AG04449 (cell line): Measurements from ENCODE around the gene WWC1.
"Not testable (repeated sequence)": the region's sequence is repeated elsewhere in the genome, so short reads cannot be mapped to it uniquely, and the experiment has no call there.

Source experiments
- CTCF ChIA-PET: fragments of 350-600 bp; formaldehyde crosslinking; extraction: SDS; loops from one replicate; lab custom pipeline; 2021; ENCODE audit warnings: antibody characterized with exemption; lab: Yijun Ruan, JAX
- POLR2A ChIA-PET: fragments of 400-600, 350-600 bp; formaldehyde crosslinking; extraction: SDS; loops from one replicate; lab custom pipeline; 2020; ENCODE audit warnings: antibody characterized with exemption, inconsistent platforms; lab: Yijun Ruan, JAX
- DNase-seq: peaks from one replicate; pipeline ENCODE4 v3.0.0-alpha.2; 2010; ENCODE audit warnings: low read depth, low spot score
- H3K4me3 ChIP-seq: 2 replicates; pipeline ENCODE4 v1.5.1; 2011; ENCODE audit warnings: low read depth, mild to moderate bottlenecking, control low read depth, low read length
- TF ChIP-seq, protein P1 (sequence below): IDR thresholded peaks from one replicate; pipeline ENCODE4 v1.5.1; 2011; ENCODE audit warnings: mild to moderate bottlenecking, moderate library complexity, low read length, control low read depth, inconsistent platforms; ENCODE audit not compliant: insufficient read depth; ENCODE audit errors: missing control alignments

WWC1 gene

GRCh38 chr5:168308976-168309598 is 17.6 kb downstream of the WWC1 start:
- TF ChIP-seq, protein P1, sequence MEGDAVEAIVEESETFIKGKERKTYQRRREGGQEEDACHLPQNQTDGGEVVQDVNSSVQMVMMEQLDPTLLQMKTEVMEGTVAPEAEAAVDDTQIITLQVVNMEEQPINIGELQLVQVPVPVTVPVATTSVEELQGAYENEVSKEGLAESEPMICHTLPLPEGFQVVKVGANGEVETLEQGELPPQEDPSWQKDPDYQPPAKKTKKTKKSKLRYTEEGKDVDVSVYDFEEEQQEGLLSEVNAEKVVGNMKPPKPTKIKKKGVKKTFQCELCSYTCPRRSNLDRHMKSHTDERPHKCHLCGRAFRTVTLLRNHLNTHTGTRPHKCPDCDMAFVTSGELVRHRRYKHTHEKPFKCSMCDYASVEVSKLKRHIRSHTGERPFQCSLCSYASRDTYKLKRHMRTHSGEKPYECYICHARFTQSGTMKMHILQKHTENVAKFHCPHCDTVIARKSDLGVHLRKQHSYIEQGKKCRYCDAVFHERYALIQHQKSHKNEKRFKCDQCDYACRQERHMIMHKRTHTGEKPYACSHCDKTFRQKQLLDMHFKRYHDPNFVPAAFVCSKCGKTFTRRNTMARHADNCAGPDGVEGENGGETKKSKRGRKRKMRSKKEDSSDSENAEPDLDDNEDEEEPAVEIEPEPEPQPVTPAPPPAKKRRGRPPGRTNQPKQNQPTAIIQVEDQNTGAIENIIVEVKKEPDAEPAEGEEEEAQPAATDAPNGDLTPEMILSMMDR = no peak
- H3K4me3 ChIP-seq = no peak overlapping the region
- no peak for DNase-seq
- ChIA-PET CTCF (interaction anchor here (1.0 to 1.1 kb wide), 2 partner anchors 13 to 17 kb away, joined by 3 to 6 read pairs; partner anchors contain the start of gene WWC1), POLR2A (no interaction called here)

DNA sequence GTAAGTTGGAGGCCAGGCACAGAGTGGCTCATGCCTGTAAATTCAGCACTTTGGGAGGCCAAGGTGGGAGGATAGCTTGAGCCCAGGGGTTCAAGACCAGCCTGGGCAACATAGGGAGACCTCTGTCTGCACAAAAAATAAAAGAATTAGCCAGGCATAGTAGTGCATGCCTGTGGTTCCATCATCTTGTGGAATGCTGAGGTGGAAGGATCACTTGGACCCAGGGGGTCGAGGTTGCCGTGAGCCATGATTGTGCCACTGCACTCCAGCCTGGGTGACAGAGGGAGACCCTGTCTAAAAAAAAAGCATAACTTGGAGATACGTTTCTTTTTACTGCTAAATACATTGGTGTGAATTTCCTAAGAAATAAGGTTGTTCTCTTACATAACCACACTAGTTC is 19.1 kb downstream of the WWC1 start:
- CTCF ChIA-PET = interaction anchor here (4.0 kb wide), 1 partner anchor 15 kb away, joined by 14 read pairs; no protein-coding TSS in a partner anchor
- DNase-seq, POLR2A ChIA-PET, H3K4me3 ChIP-seq: not testable (repeated sequence)

- no peak for DNase-seq
- CTCF ChIA-PET = interaction anchor here (4.0 kb wide), 1 partner anchor 15 kb away, joined by 14 read pairs; no protein-coding TSS in a partner anchor
- TF ChIP-seq, protein P1 = no peak
- H3K4me3 ChIP-seq = no peak overlapping the region
- POLR2A ChIA-PET = no interaction called here
Measured at GRCh38 chr5:168311061-168311566, 19.7 kb downstream of the WWC1 start.

DNA sequence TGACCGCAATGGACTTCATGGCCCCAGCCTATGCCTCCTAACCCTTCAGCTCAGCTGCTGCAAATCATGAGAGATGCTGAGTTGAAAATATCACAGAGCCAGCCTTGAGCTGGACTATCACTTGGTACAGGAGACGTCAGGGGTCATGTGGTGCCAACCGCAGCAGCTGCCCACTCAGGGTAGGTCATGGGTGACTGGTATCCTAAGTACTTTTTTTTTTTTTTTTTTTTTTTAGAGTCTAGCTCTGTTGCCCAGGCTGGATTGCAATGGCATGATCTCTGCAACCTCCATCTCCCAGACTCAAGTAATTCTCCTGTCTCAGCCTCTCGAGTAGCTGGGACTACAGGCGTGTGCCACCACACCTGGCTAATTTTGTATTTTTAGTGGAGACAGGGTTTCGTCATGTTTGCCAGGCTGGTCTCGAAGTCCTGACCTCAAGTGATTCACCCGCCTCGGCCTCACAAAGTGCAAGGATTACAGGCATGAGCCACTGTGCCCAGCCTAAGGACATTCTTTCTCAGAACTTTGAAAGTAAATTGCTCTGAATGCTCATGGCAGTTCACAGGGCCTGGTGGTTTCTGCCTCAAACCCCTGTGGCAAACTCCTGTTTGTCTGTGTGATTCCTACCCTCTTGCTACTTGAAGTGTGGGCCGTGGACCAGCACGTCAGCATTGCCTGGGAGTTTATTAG is 21.3 kb downstream of the WWC1 start:
- POLR2A ChIA-PET = no interaction called here
- no peak overlapping the region for H3K4me3 ChIP-seq
- CTCF ChIA-PET = interaction anchor here (0.6 to 4.0 kb wide), 2 partner anchors 17 to 169 kb away, joined by 4 to 14 read pairs; no protein-coding TSS in a partner anchor
- TF ChIP-seq, protein P1 = no peak
- DNase-seq = no peak

- no peak overlapping the region for H3K4me3 ChIP-seq
- TF ChIP-seq, protein P1 = no peak
- no peak for DNase-seq
- POLR2A ChIA-PET = no interaction called here
- CTCF ChIA-PET = interaction anchor here (0.7 to 4.0 kb wide), 2 partner anchors 18 to 21 kb away, joined by 3 to 14 read pairs; no protein-coding TSS in a partner anchor
Measured at GRCh38 chr5:168313596-168314204, 22.3 kb downstream of the WWC1 start.

DNA sequence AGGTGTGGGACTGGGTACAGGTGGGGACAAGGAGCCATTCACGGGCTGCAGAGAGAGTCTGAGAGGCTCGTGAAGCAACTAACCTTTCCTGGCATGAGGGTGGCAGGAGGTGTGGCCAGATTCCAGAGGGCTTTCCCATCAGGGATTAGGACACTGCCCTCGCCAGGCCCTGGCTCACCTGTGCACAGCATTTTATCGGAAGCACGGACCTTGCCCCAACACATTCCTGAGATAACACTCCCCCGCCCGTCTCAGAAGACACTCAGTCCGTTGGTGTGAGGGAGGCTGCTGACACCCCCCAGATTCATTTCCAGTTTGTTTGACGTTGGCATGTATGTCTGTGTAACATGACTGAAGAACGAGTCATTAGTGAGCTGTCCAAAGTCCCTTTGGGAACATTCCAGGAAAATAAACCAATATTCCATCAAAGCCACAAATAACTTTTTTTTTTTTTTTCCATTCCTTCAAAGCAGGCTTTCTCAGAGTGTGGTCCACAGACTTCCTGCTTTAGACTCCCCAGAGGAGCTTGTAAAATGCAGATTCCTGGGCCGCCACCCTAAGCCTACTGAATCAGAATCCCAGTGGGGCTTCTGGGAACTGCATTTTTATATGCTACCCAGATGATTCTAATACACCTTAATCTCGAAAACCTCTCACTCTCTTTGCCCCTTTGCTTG is 23.4 kb downstream of the WWC1 start:
- TF ChIP-seq, protein P1 = no peak
- no peak overlapping the region for H3K4me3 ChIP-seq
- CTCF ChIA-PET = interaction anchor here (1.1 to 3.9 kb wide), 4 partner anchors 10 to 20 kb away, joined by 3 to 18 read pairs (median 8); no protein-coding TSS in a partner anchor
- peak; percentile 94 for DNase-seq
- POLR2A ChIA-PET = interaction anchor here (0.7 kb wide), 1 partner anchor 144 kb away, joined by 3 read pairs; no protein-coding TSS in a partner anchor
